Type B pancreatic cell (in vitro differentiated cells): Measurements from ENCODE around the gene EIPR1. TPM values are rescaled to one million over a fixed set of nuclear protein-coding genes. Genes with fewer than 3 reads are reported as not detected.

Experiments used
- DNase-seq: peaks from one replicate; pipeline ENCODE4 v3.0.0; 2021; ENCODE audit warnings: mixed read lengths; ENCODE audit not compliant: unreplicated experiment; ENCODE audit errors: extremely low spot score
- H3K27ac Mint-ChIP-seq: 2 replicates; pipeline ENCODE4 v1.8.0; 2021; ENCODE audit warnings: mild to moderate bottlenecking, mixed read lengths
- H3K27me3 Mint-ChIP-seq: 2 replicates; pipeline ENCODE4 v1.8.0; 2021; ENCODE audit warnings: mixed read lengths
- H3K36me3 Mint-ChIP-seq: 2 replicates; pipeline ENCODE4 v1.8.0; 2021; ENCODE audit warnings: mixed read lengths
- H3K4me1 Mint-ChIP-seq: one replicate; pipeline ENCODE4 v1.8.0; 2021; ENCODE audit warnings: mixed read lengths; ENCODE audit not compliant: unreplicated experiment
- H3K4me3 Mint-ChIP-seq: 2 replicates; pipeline ENCODE4 v1.8.0; 2021; ENCODE audit warnings: mild to moderate bottlenecking, mixed read lengths
- H3K9me3 Mint-ChIP-seq: 2 replicates; pipeline ENCODE4 v1.8.0; 2021; ENCODE audit warnings: mixed read lengths
- CTCF ChIP-seq: fragments of 200-600 bp; sonication (generic); conservative IDR thresholded peaks from 2 replicates; pipeline ENCODE4 v1.5.0; 2021; ENCODE audit warnings: antibody characterized with exemption, mild to moderate bottlenecking
- total RNA-seq: library from RNA; stranded (reverse); gene quantifications from 2 replicates; pipeline ENCODE4 v1.2.1, GENCODE V29; 2021; ENCODE audit warnings: low replicate concordance

The EIPR1 gene
- total RNA-seq, 1 donor from 2014 or later, result 24.9 TPM

GRCh38 chr2:3212984-3213383, 164.6 kb downstream of the EIPR1 start:
- no peak overlapping the region for H3K27ac Mint-ChIP-seq
- no peaks in the 10 kb centered on the region for H3K27me3 Mint-ChIP-seq
- peaks cover 5% of the 10 kb centered on the region for H3K4me1 Mint-ChIP-seq
- H3K9me3 Mint-ChIP-seq, result no peaks in the 10 kb centered on the region
- no peak overlapping the region for H3K4me3 Mint-ChIP-seq
- H3K36me3 Mint-ChIP-seq, result peaks cover 11% of the 10 kb centered on the region
- no peak for TF ChIP-seq CTCF
- no peak for DNase-seq

GRCh38 chr2:3212061-3212362, 165.6 kb downstream of the EIPR1 start:
- peaks cover 5% of the 10 kb centered on the region for H3K4me1 Mint-ChIP-seq
- H3K9me3 Mint-ChIP-seq, result no peaks in the 10 kb centered on the region
- no peak for DNase-seq
- no peak overlapping the region for H3K27ac Mint-ChIP-seq
- no peaks in the 10 kb centered on the region for H3K27me3 Mint-ChIP-seq
- H3K4me3 Mint-ChIP-seq, result no peak overlapping the region
- no peak for TF ChIP-seq CTCF
- H3K36me3 Mint-ChIP-seq, result peaks cover 11% of the 10 kb centered on the region

- no peak for TF ChIP-seq CTCF
- peaks cover 5% of the 10 kb centered on the region for H3K4me1 Mint-ChIP-seq
- H3K36me3 Mint-ChIP-seq, result peaks cover 11% of the 10 kb centered on the region
- no peak overlapping the region for H3K27ac Mint-ChIP-seq
- H3K4me3 Mint-ChIP-seq, result no peak overlapping the region
- no peaks in the 10 kb centered on the region for H3K9me3 Mint-ChIP-seq
- no peak for DNase-seq
- no peaks in the 10 kb centered on the region for H3K27me3 Mint-ChIP-seq
These were observed 166.2 kb downstream of the EIPR1 start for GRCh38 chr2:3211256-3212060.

GRCh38 chr2:3210257-3210656, 167.4 kb downstream of the EIPR1 start:
- peaks cover 11% of the 10 kb centered on the region for H3K36me3 Mint-ChIP-seq
- no peak overlapping the region for H3K27ac Mint-ChIP-seq
- no peaks in the 10 kb centered on the region for H3K27me3 Mint-ChIP-seq
- H3K9me3 Mint-ChIP-seq, result no peaks in the 10 kb centered on the region
- H3K4me3 Mint-ChIP-seq, result no peak overlapping the region
- H3K4me1 Mint-ChIP-seq, result peaks cover 5% of the 10 kb centered on the region
- DNase-seq, result no peak
- TF ChIP-seq CTCF, result no peak

GRCh38 chr2:3209258-3209657, 168.4 kb downstream of the EIPR1 start:
- H3K27ac Mint-ChIP-seq, result no peak overlapping the region
- no peak overlapping the region for H3K4me3 Mint-ChIP-seq
- peaks cover 8% of the 10 kb centered on the region for H3K4me1 Mint-ChIP-seq
- DNase-seq, result no peak
- H3K27me3 Mint-ChIP-seq, result no peaks in the 10 kb centered on the region
- no peak for TF ChIP-seq CTCF
- H3K9me3 Mint-ChIP-seq, result no peaks in the 10 kb centered on the region
- peaks cover 11% of the 10 kb centered on the region for H3K36me3 Mint-ChIP-seq

- no peak overlapping the region for H3K4me3 Mint-ChIP-seq
- H3K9me3 Mint-ChIP-seq, result no peaks in the 10 kb centered on the region
- H3K36me3 Mint-ChIP-seq, result peaks cover 11% of the 10 kb centered on the region
- no peak for TF ChIP-seq CTCF
- no peak for DNase-seq
- H3K27ac Mint-ChIP-seq, result no peak overlapping the region
- H3K4me1 Mint-ChIP-seq, result peaks cover 5% of the 10 kb centered on the region
- H3K27me3 Mint-ChIP-seq, result no peaks in the 10 kb centered on the region
These were observed 169.0 kb downstream of the EIPR1 start for GRCh38 chr2:3208591-3208990.
